Endothelial cell (in vitro differentiated cells): ENCODE results near the gene SCARB2. TPM values are rescaled to one million over a fixed set of nuclear protein-coding genes. Genes with fewer than 3 reads are reported as not detected.
A peak's percentile ranks its signal among the peaks of the same experiment; 100 is the strongest.

Experiments used
- DNase-seq: peaks from one replicate; pipeline ENCODE4 v3.0.0; 2021; ENCODE audit warnings: low spot score
- H3K27ac Mint-ChIP-seq: one replicate; pipeline ENCODE4 v1.8.0; 2021; ENCODE audit warnings: mixed read lengths, inconsistent platforms; ENCODE audit not compliant: unreplicated experiment
- H3K27me3 Mint-ChIP-seq: one replicate; pipeline ENCODE4 v1.8.0; 2021; ENCODE audit warnings: mild to moderate bottlenecking, moderate library complexity, mixed read lengths, inconsistent platforms; ENCODE audit not compliant: unreplicated experiment
- H3K36me3 Mint-ChIP-seq: one replicate; pipeline ENCODE4 v1.8.0; 2021; ENCODE audit warnings: mild to moderate bottlenecking, low read depth, mixed read lengths, inconsistent platforms; ENCODE audit not compliant: unreplicated experiment
- H3K4me1 Mint-ChIP-seq: one replicate; pipeline ENCODE4 v1.8.0; 2021; ENCODE audit warnings: mild to moderate bottlenecking, mixed read lengths, inconsistent platforms; ENCODE audit not compliant: unreplicated experiment
- H3K4me3 Mint-ChIP-seq: one replicate; pipeline ENCODE4 v1.8.0; 2021; ENCODE audit warnings: mild to moderate bottlenecking, mixed read lengths, inconsistent platforms; ENCODE audit not compliant: unreplicated experiment
- H3K9me3 Mint-ChIP-seq: one replicate; pipeline ENCODE4 v1.8.0; 2021; ENCODE audit warnings: mixed read lengths, inconsistent platforms; ENCODE audit not compliant: unreplicated experiment
- CTCF ChIP-seq: fragments of 200-600 bp; sonication (generic); IDR thresholded peaks from one replicate; pipeline ENCODE4 v1.5.0; 2021; ENCODE audit warnings: antibody characterized with exemption; ENCODE audit not compliant: unreplicated experiment
- total RNA-seq: library from RNA; stranded (reverse); fragmentation: NEBNext Ultra II Directional; extraction: Animal tissue kit (Norgen Biotek cat#: 25700); gene quantifications from one replicate; pipeline ENCODE4 v1.2.1, GENCODE V29; 2021; ENCODE audit not compliant: unreplicated experiment

Gene SCARB2
- total RNA-seq, 1 donor from 2014 or later: 181 TPM

GRCh38 chr4:76166480-76166879, 47.1 kb downstream of the SCARB2 start:
- no peaks in the 10 kb centered on the region for H3K9me3 Mint-ChIP-seq
- peaks cover 49% of the 10 kb centered on the region for H3K36me3 Mint-ChIP-seq
- no peak overlapping the region for H3K4me3 Mint-ChIP-seq
- H3K27me3 Mint-ChIP-seq: no peaks in the 10 kb centered on the region
- no peak for DNase-seq
- no peak overlapping the region for H3K27ac Mint-ChIP-seq
- no peak for TF ChIP-seq CTCF
- H3K4me1 Mint-ChIP-seq: no peaks in the 10 kb centered on the region

- Mint-ChIP-seq H3K36me3 (peaks cover 39% of the 10 kb centered on the region), H3K4me3 (no peak overlapping the region), H3K4me1 (peaks cover 8% of the 10 kb centered on the region), H3K27me3 (peaks cover 2% of the 10 kb centered on the region), H3K9me3 (no peaks in the 10 kb centered on the region), H3K27ac (no peak overlapping the region)
- TF ChIP-seq CTCF: no peak
- no peak for DNase-seq
Observed at GRCh38 chr4:76160355-76160754, 53.3 kb downstream of the SCARB2 start.

- DNase-seq: no peak
- H3K9me3 Mint-ChIP-seq: no peaks in the 10 kb centered on the region
- TF ChIP-seq CTCF: no peak
- peaks cover 2% of the 10 kb centered on the region for H3K27me3 Mint-ChIP-seq
- H3K4me1 Mint-ChIP-seq: peaks cover 8% of the 10 kb centered on the region
- peak overlapping the region; percentile 70 for H3K4me3 Mint-ChIP-seq
- H3K36me3 Mint-ChIP-seq: peaks cover 19% of the 10 kb centered on the region
- peak overlapping the region; percentile 71 for H3K27ac Mint-ChIP-seq
Observed at GRCh38 chr4:76156635-76157034, 57.0 kb downstream of the SCARB2 start.

- H3K27ac Mint-ChIP-seq: no peak overlapping the region
- no peak overlapping the region for H3K4me3 Mint-ChIP-seq
- H3K36me3 Mint-ChIP-seq: peaks cover 12% of the 10 kb centered on the region
- TF ChIP-seq CTCF: no peak
- peaks cover 8% of the 10 kb centered on the region for H3K4me1 Mint-ChIP-seq
- DNase-seq: no peak
- H3K9me3 Mint-ChIP-seq: no peaks in the 10 kb centered on the region
- peaks cover 2% of the 10 kb centered on the region for H3K27me3 Mint-ChIP-seq
Observed at GRCh38 chr4:76155979-76156378, 57.6 kb downstream of the SCARB2 start.

GRCh38 chr4:76153356-76153755, 60.3 kb downstream of the SCARB2 start:
- peaks cover 6% of the 10 kb centered on the region for H3K27me3 Mint-ChIP-seq
- H3K4me3 Mint-ChIP-seq: no peak overlapping the region
- DNase-seq: no peak
- peaks cover 8% of the 10 kb centered on the region for H3K36me3 Mint-ChIP-seq
- H3K27ac Mint-ChIP-seq: no peak overlapping the region
- no peaks in the 10 kb centered on the region for H3K9me3 Mint-ChIP-seq
- no peak for TF ChIP-seq CTCF
- H3K4me1 Mint-ChIP-seq: peaks cover 15% of the 10 kb centered on the region
